AG04449 (cell line): ENCODE measurements around the gene UQCRQ.

ENCODE experiments used
- CTCF ChIA-PET: fragments of 350-600 bp; formaldehyde crosslinking; extraction: SDS; loops from one replicate; lab custom pipeline; 2021; ENCODE audit warnings: antibody characterized with exemption; lab: Yijun Ruan, JAX
- POLR2A ChIA-PET: fragments of 400-600, 350-600 bp; formaldehyde crosslinking; extraction: SDS; loops from one replicate; lab custom pipeline; 2020; ENCODE audit warnings: antibody characterized with exemption, inconsistent platforms; lab: Yijun Ruan, JAX
- DNase-seq: peaks from one replicate; pipeline ENCODE4 v3.0.0-alpha.2; 2010; ENCODE audit warnings: low read depth, low spot score
- H3K4me3 ChIP-seq: 2 replicates; pipeline ENCODE4 v1.5.1; 2011; ENCODE audit warnings: low read depth, mild to moderate bottlenecking, control low read depth, low read length
- CTCF ChIP-seq: IDR thresholded peaks from one replicate; pipeline ENCODE4 v1.5.1; 2011; ENCODE audit warnings: mild to moderate bottlenecking, moderate library complexity, low read length, control low read depth, inconsistent platforms; ENCODE audit not compliant: insufficient read depth; ENCODE audit errors: missing control alignments

UQCRQ gene

GRCh38 chr5:132886064-132886823 lies 19.8 kb downstream of the UQCRQ start:
- ChIA-PET CTCF (interaction anchor here (5.3 kb wide), 1 partner anchor 57 kb away, joined by 63 read pairs; the partner anchor contains the start of gene SHROOM1), POLR2A (no interaction called here)
- TF ChIP-seq CTCF: no peak

GRCh38 chr5:132887283-132887682 lies 20.8 kb downstream of the UQCRQ start:
- H3K4me3 ChIP-seq: no peak overlapping the region
- ChIA-PET POLR2A (no interaction called here), CTCF (interaction anchor here (1.4 to 2.1 kb wide), 3 partner anchors 12 to 57 kb away, joined by 5 to 6 read pairs (median 6); partner anchors contain the start of gene SHROOM1)
- no peak for DNase-seq
- no peak for TF ChIP-seq CTCF

More at GRCh38 chr5:132886064-132886823, 19.8 kb downstream of the UQCRQ start:
- DNase-seq: no peak
- no peak overlapping the region for H3K4me3 ChIP-seq

GRCh38 chr5:132889501-132889900 lies 23.1 kb downstream of the UQCRQ start:
- ChIA-PET POLR2A (no interaction called here), CTCF (interaction anchor here (0.8 to 4.9 kb wide), 3 partner anchors 10 to 70 kb away, joined by 3 to 17 read pairs (median 9); no protein-coding TSS in a partner anchor)
- no peak overlapping the region for H3K4me3 ChIP-seq
- no peak for TF ChIP-seq CTCF
- no peak for DNase-seq

GRCh38 chr5:132890817-132891216 lies 24.4 kb downstream of the UQCRQ start:
- no peak for TF ChIP-seq CTCF
- ChIA-PET CTCF (interaction anchor here (1.1 to 4.9 kb wide), 6 partner anchors 7 to 71 kb away, joined by 4 to 17 read pairs (median 6); no protein-coding TSS in a partner anchor), POLR2A (no interaction called here)
- H3K4me3 ChIP-seq: no peak overlapping the region
- DNase-seq: no peak

GRCh38 chr5:132895719-132896305 lies 29.4 kb downstream of the UQCRQ start:
- H3K4me3 ChIP-seq: no peak overlapping the region
- ChIA-PET CTCF (interaction anchor here (1.7 to 2.2 kb wide), 2 partner anchors 13 to 67 kb away, joined by 4 to 18 read pairs; no protein-coding TSS in a partner anchor), POLR2A (no interaction called here)
- DNase-seq: no peak
- no peak for TF ChIP-seq CTCF

- no peak overlapping the region for H3K4me3 ChIP-seq
- TF ChIP-seq CTCF: no peak
- DNase-seq: no peak
- CTCF ChIA-PET: interaction anchor here (1.1 to 1.7 kb wide), 2 partner anchors 67 to 76 kb away, joined by 3 to 4 read pairs; no protein-coding TSS in a partner anchor
- POLR2A ChIA-PET: no interaction called here
Observed at GRCh38 chr5:132896685-132897084, 30.2 kb downstream of the UQCRQ start.
